H1 (cell line): ENCODE results near the gene HMCN1. TPM values are rescaled to one million over a fixed set of nuclear protein-coding genes. Genes with fewer than 3 reads are reported as not detected.

Source experiments
- CTCF ChIA-PET: fragments of 300-600 bp; sonication (Branson Sonifier 250); formaldehyde crosslinking; loops from one replicate; lab custom pipeline; 2021; ENCODE audit not compliant: partially characterized antibody; lab: Charles Lee
- POLR2A ChIA-PET: fragments of 300-600 bp; sonication (Branson Sonifier 250); formaldehyde crosslinking; loops from one replicate; lab custom pipeline; 2021; ENCODE audit warnings: inconsistent platforms; ENCODE audit not compliant: partially characterized antibody; lab: Charles Lee
- DNase-seq, 2 experiments: peaks; one replicate each; pipeline versions ENCODE4 v3.0.0 to v3.0.0-alpha.2; 2010 to 2022; ENCODE audit warnings: low spot score in 2 of 2, low read depth in 1 of 2, mixed read lengths in 1 of 2
- FAIRE-seq: peaks from 2 replicates; lab custom pipeline; 2011; peaks lifted over from hg19 to GRCh38; lab: Jason Lieb, UNC
- H2AFZ ChIP-seq: 2 replicates; pipeline ENCODE4 v1.8.1; 2012; ENCODE audit warnings: low read length, inconsistent platforms
- H2AK5ac ChIP-seq: 2 replicates; pipeline ENCODE4 v1.6.1; 2013; ENCODE audit warnings: low read depth, low read length
- H2BK120ac ChIP-seq: replicated peaks from 2 replicates; pipeline ENCODE3; 2013; ENCODE audit warnings: low read depth, low read length, inconsistent platforms
- H2BK12ac ChIP-seq: 2 replicates; pipeline ENCODE4 v1.6.1; 2013; ENCODE audit warnings: low read depth, low read length
- H2BK15ac ChIP-seq: 2 replicates; pipeline ENCODE4 v1.6.1; 2013; ENCODE audit warnings: low read length
- H2BK20ac ChIP-seq: 2 replicates; pipeline ENCODE4 v1.6.1; 2013; ENCODE audit warnings: low read length
- H2BK5ac ChIP-seq: 2 replicates; pipeline ENCODE4 v1.6.1; 2013; ENCODE audit warnings: low read depth, low read length
- H3K14ac ChIP-seq: 2 replicates; pipeline ENCODE4 v1.6.1; 2013; ENCODE audit warnings: inconsistent platforms; ENCODE audit not compliant: insufficient read length
- H3K18ac ChIP-seq: 2 replicates; pipeline ENCODE4 v1.6.1; 2013; ENCODE audit warnings: low read length; ENCODE audit errors: extremely low read depth
- H3K23ac ChIP-seq: 2 replicates; pipeline ENCODE4 v1.6.1; 2013; ENCODE audit warnings: inconsistent platforms; ENCODE audit not compliant: insufficient read length
- H3K23me2 ChIP-seq: 2 replicates; pipeline ENCODE4 v1.6.1; 2013; ENCODE audit warnings: low read depth, low read length
- H3K27ac ChIP-seq: 2 replicates; pipeline ENCODE4 v1.6.1; 2011; ENCODE audit warnings: low read depth, low read length, inconsistent platforms
- H3K27me3 ChIP-seq, 4 experiments: replicated peaks in 1 of 4; 1 replicate in 1 of 4; 2 replicates in 3 of 4; pipeline versions ENCODE4 v1.6.1 to v1.8.1; 2011 to 2013; ENCODE audit warnings: low read length in 3 of 4, mild to moderate bottlenecking in 3 of 4, inconsistent platforms in 2 of 4, mixed read lengths in 2 of 4, moderate library complexity in 1 of 4; ENCODE audit not compliant: control insufficient read depth in 3 of 4, insufficient read depth in 3 of 4; ENCODE audit errors: extremely low read depth in 1 of 4
- H3K36me3 ChIP-seq, 4 experiments: 2 replicates each; pipeline versions ENCODE4 v1.6.1 to v1.8.1; 2011 to 2013; ENCODE audit warnings: mild to moderate bottlenecking in 4 of 4, low read length in 3 of 4, moderate library complexity in 2 of 4, control low read depth in 1 of 4, inconsistent platforms in 1 of 4; ENCODE audit not compliant: insufficient read depth in 4 of 4, control insufficient read depth in 2 of 4
- H3K4ac ChIP-seq: replicated peaks from 2 replicates; pipeline ENCODE3; 2013; ENCODE audit warnings: low read length, low read depth, mixed read lengths, inconsistent platforms; ENCODE audit not compliant: insufficient read length
- H3K4me1 ChIP-seq, 4 experiments: replicated peaks in 1 of 4; 1 replicate in 1 of 4; 2 replicates in 3 of 4; pipeline versions ENCODE4 v1.6.1 to v1.8.1; 2011 to 2013; ENCODE audit warnings: low read length in 3 of 4, inconsistent platforms in 2 of 4, mixed read lengths in 1 of 4; ENCODE audit not compliant: insufficient read depth in 4 of 4, control insufficient read depth in 3 of 4
- H3K4me2 ChIP-seq, 2 experiments: 2 replicates each; pipeline versions ENCODE4 v1.6.1 to v1.8.1; 2011 to 2013; ENCODE audit warnings: low read depth in 2 of 2, low read length in 2 of 2, control low read depth in 1 of 2, inconsistent platforms in 1 of 2, mild to moderate bottlenecking in 1 of 2; ENCODE audit not compliant: insufficient read depth in 1 of 2
- H3K4me3 ChIP-seq, 4 experiments: fragments of 200-600, 300-600 bp in 1 of 4; sonication (generic), shearing (Covaris generic), sonication (Bioruptor Twin) in 1 of 4; 2 replicates each; pipeline versions ENCODE4 v1.5.1 to v1.8.1; 2011 to 2016; ENCODE audit warnings: low read length in 4 of 4, low read depth in 3 of 4, control low read depth in 2 of 4, inconsistent platforms in 2 of 4, mild to moderate bottlenecking in 2 of 4, mixed read lengths in 1 of 4, moderate library complexity in 1 of 4; ENCODE audit not compliant: insufficient read depth in 2 of 4; ENCODE audit errors: extremely low read depth in 1 of 4
- H3K56ac ChIP-seq: replicated peaks from 2 replicates; pipeline ENCODE3; 2013; ENCODE audit warnings: low read depth, mild to moderate bottlenecking, mixed read lengths, low read length, inconsistent platforms; ENCODE audit not compliant: insufficient read length
- H3K79me1 ChIP-seq: 2 replicates; pipeline ENCODE4 v1.6.1; 2013; ENCODE audit warnings: low read depth, low read length, control low read depth
- H3K79me2 ChIP-seq, 2 experiments: 2 replicates each; pipeline versions ENCODE4 v1.6.1 to v1.8.1; 2012 to 2013; ENCODE audit warnings: low read length in 2 of 2, mild to moderate bottlenecking in 2 of 2, inconsistent platforms in 1 of 2; ENCODE audit not compliant: insufficient read depth in 2 of 2, control insufficient read depth in 1 of 2
- H3K9ac ChIP-seq, 4 experiments: replicated peaks in 1 of 4; 1 replicate in 1 of 4; 2 replicates in 3 of 4; pipeline versions ENCODE4 v1.6.1 to v1.8.1; 2011 to 2013; ENCODE audit warnings: low read depth in 3 of 4, low read length in 3 of 4, control low read depth in 2 of 4, mild to moderate bottlenecking in 2 of 4, moderate library complexity in 2 of 4, inconsistent platforms in 1 of 4; ENCODE audit errors: extremely low read depth in 1 of 4
- H3K9me3 ChIP-seq, 2 experiments: 2 replicates each; pipeline versions ENCODE4 v1.6.1 to v1.8.1; 2012 to 2013; ENCODE audit warnings: mild to moderate bottlenecking in 2 of 2, moderate library complexity in 2 of 2, control low read depth in 1 of 2, inconsistent platforms in 1 of 2, low read depth in 1 of 2, low read length in 1 of 2, mixed read lengths in 1 of 2; ENCODE audit not compliant: insufficient read depth in 2 of 2
- H4K20me1 ChIP-seq, 2 experiments: replicated peaks in 1 of 2; 2 replicates each; pipeline versions ENCODE3 to v1.8.1; 2011 to 2013; ENCODE audit warnings: inconsistent platforms in 2 of 2, low read length in 2 of 2, mild to moderate bottlenecking in 1 of 2; ENCODE audit not compliant: insufficient read depth in 2 of 2, control insufficient read depth in 1 of 2
- H4K5ac ChIP-seq: 2 replicates; pipeline ENCODE4 v1.6.1; 2013; ENCODE audit warnings: low read length, low read depth, mixed read lengths, inconsistent platforms; ENCODE audit not compliant: insufficient read length
- H4K8ac ChIP-seq: 2 replicates; pipeline ENCODE4 v1.8.0; 2013; ENCODE audit warnings: mild to moderate bottlenecking, moderate library complexity, low read length, inconsistent platforms; ENCODE audit not compliant: insufficient read depth; ENCODE audit errors: extremely low read depth
- H4K91ac ChIP-seq: replicated peaks from 2 replicates; pipeline ENCODE3; 2013; ENCODE audit warnings: low read length, mixed read lengths, inconsistent platforms; ENCODE audit not compliant: insufficient read length
- ATF2 ChIP-seq: IDR thresholded peaks from 2 replicates; pipeline ENCODE4 v1.6.1; 2012; ENCODE audit warnings: low read length, inconsistent platforms
- WGBS, 2 experiments: shearing (Covaris generic) in 1 of 2; methylation state at CpG; one replicate each; pipeline versions ENCODE4 v1.1.6 to v1.1.7; 2013 to 2015; ENCODE audit warnings: low lambda C conversion rate in 2 of 2, mixed read lengths in 2 of 2, inconsistent platforms in 1 of 2, low coverage in 1 of 2, missing lambda C conversion rate in 1 of 2; ENCODE audit not compliant: insufficient replicate concordance in 2 of 2, insufficient coverage in 1 of 2, insufficient read length in 1 of 2; ENCODE audit errors: extremely low coverage in 1 of 2, missing lambda C conversion rate in 1 of 2; 5-methylcytosine and 5-hydroxymethylcytosine counted together
- polyA plus RNA-seq, 7 experiments: library from polyadenylated mRNA; depleted of rRNA in 3 of 7; stranded (reverse) in 5 of 7; unstranded in 2 of 7; fragments of >200 nt in 5 of 7; fragments of 200-250 nt in 2 of 7; gene quantifications; 1 replicate in 5 of 7; 2 replicates in 1 of 7; 4 replicates in 1 of 7; pipeline versions ENCODE4 v1.2.1 to v1.2.3, GENCODE V29; 2011 to 2013; ENCODE audit warnings: missing spikeins in 2 of 7, mixed read lengths in 2 of 7
- total RNA-seq: library from RNA; stranded (reverse); fragmentation: NEBNext Ultra II Directional; extraction: Animal tissue kit (Norgen Biotek cat#: 25700); gene quantifications from 2 replicates; pipeline ENCODE4 v1.2.1, GENCODE V29; 2021

Gene HMCN1
- total and polyA plus RNA-seq, 2 of the 8 experiments (the other 6 are each of a cell fraction or from before 2014, with no cell fraction given) = 13.8 to 14.6 TPM

- H2BK120ac ChIP-seq = no peak overlapping the region
- no peak overlapping the region for H4K91ac ChIP-seq
- H2AFZ ChIP-seq = no peak overlapping the region
- POLR2A ChIA-PET = no interaction called here
- H3K23ac ChIP-seq = no peak overlapping the region
- no peaks in the 10 kb centered on the region for H4K20me1 ChIP-seq
- WGBS, 2 experiments = 94% methylated on average over 3 of the region's 3 CpGs; no CpG with 5 or more reads in 1 of the 2 experiments
- no peak overlapping the region for H3K56ac ChIP-seq
- CTCF ChIA-PET = interaction anchor here (1.7 kb wide), 1 partner anchor 35 kb away, joined by 4 read pairs; the partner anchor contains the start of gene HMCN1
- H3K79me1 ChIP-seq = no peaks in the 10 kb centered on the region
- H3K79me2 ChIP-seq = no peaks in the 10 kb centered on the region
- H3K4ac ChIP-seq = no peak overlapping the region
- no peaks in the 10 kb centered on the region for H3K9me3 ChIP-seq
- H3K18ac ChIP-seq = no peak overlapping the region
- H3K36me3 ChIP-seq = no peaks in the 10 kb centered on the region
- DNase-seq (no peak), FAIRE-seq (no peak)
- H3K9ac ChIP-seq = no peak overlapping the region
- H2BK12ac ChIP-seq = no peak overlapping the region
- no peak overlapping the region for H2BK15ac ChIP-seq
- H2BK5ac ChIP-seq = no peak overlapping the region
- peaks cover 0 to 1% (median 0%) of the 10 kb centered on the region in 4 experiments; a peak in 1 of 7 replicates for H3K27me3 ChIP-seq
- no peaks in the 10 kb centered on the region; a peak in 2 of 7 replicates for H3K4me1 ChIP-seq
- H3K27ac ChIP-seq = no peak overlapping the region
- H3K14ac ChIP-seq = no peak overlapping the region
- no peak overlapping the region for H2AK5ac ChIP-seq
- no peak overlapping the region for H2BK20ac ChIP-seq
- no peak overlapping the region for H4K8ac ChIP-seq
- no peak overlapping the region for H4K5ac ChIP-seq
- H3K4me3 ChIP-seq = no peak overlapping the region
- no peak overlapping the region for H3K4me2 ChIP-seq
- no peaks in the 10 kb centered on the region for H3K23me2 ChIP-seq
- no peak for TF ChIP-seq ATF2
These were observed 34.2 kb downstream of the HMCN1 start for GRCh38 chr1:185768371-185768770.
